HCT116 (cell line): ENCODE measurements around the gene S1PR4. TPM values are rescaled to one million over a fixed set of nuclear protein-coding genes. Genes with fewer than 3 reads are reported as not detected.

Experiments used
- ATAC-seq: fragments of 200-7000 bp; cut with Tn5 transposase; 2 replicates; pipeline ENCODE4 v1.9.1; 2020; ENCODE audit warnings: mild to moderate bottlenecking, moderate library complexity
- BruUV-seq: library from RNA; stranded (reverse); fragments of 400-500 nt; replicated peaks from 2 replicates; lab custom pipeline; 2021; lab: Mats Ljungman, UMichigan
- CTCF ChIA-PET: fragments of 300-600 bp; sonication (Branson Sonifier 250); formaldehyde crosslinking; loops from one replicate; lab custom pipeline; 2021; ENCODE audit warnings: antibody characterized with exemption; lab: Charles Lee
- POLR2A ChIA-PET: fragments of 300-600, 350-600 bp; sonication (Branson Sonifier 250); formaldehyde crosslinking; loops from one replicate; lab custom pipeline; 2021; ENCODE audit warnings: antibody characterized with exemption; lab: Charles Lee
- RAD21 ChIA-PET, 2 experiments: fragments of 300-600 bp; sonication (Branson Sonifier 250); formaldehyde crosslinking; loops; one replicate each; lab custom pipeline; 2023; ENCODE audit warnings: low total read pairs in 2 of 2; ENCODE audit not compliant: uncharacterized antibody in 2 of 2, unreplicated experiment in 2 of 2, low non-redundant PET in 1 of 2; lab: Charles Lee
- DNase-seq: peaks from one replicate; pipeline ENCODE4 v3.0.0-alpha.2; 2010; ENCODE audit warnings: low read depth, low spot score
- H2AFZ ChIP-seq: fragments of 200-600 bp; shearing (Covaris generic), sonication (generic); 2 replicates; pipeline ENCODE4 v1.6.1; 2017; ENCODE audit warnings: low read depth, mixed run types, mixed read lengths, antibody characterized with exemption, low read length; ENCODE audit not compliant: poor library complexity, severe bottlenecking
- H3K27ac ChIP-seq: 2 replicates; pipeline ENCODE4 v1.5.1; 2012; ENCODE audit warnings: low read depth, low read length
- H3K27me3 ChIP-seq: fragments of 200-600 bp; sonication (generic); 2 replicates; pipeline ENCODE4 v1.6.1; 2016; ENCODE audit warnings: mixed run types, low read length, mixed read lengths; ENCODE audit not compliant: insufficient read depth
- H3K36me3 ChIP-seq, 2 experiments: fragments of 200-500 bp in 1 of 2; fragments of 200-600 bp in 1 of 2; sonication (Bioruptor generic) in 1 of 2; sonication (generic) in 1 of 2; 2 replicates each; pipeline versions ENCODE4 v1.5.1 to v1.6.1; 2014 to 2016; ENCODE audit warnings: low read length in 2 of 2, inconsistent platforms in 1 of 2, mixed read lengths in 1 of 2, mixed run types in 1 of 2; ENCODE audit not compliant: insufficient read depth in 2 of 2, control insufficient read depth in 1 of 2
- H3K4me1 ChIP-seq, 2 experiments: fragments of 200-600 bp in 1 of 2; sonication (generic) in 1 of 2; 2 replicates each; pipeline versions ENCODE4 v1.5.1 to v1.6.1; 2012 to 2017; ENCODE audit warnings: low read length in 2 of 2, inconsistent platforms in 1 of 2, mild to moderate bottlenecking in 1 of 2, mixed read lengths in 1 of 2, mixed run types in 1 of 2, moderate library complexity in 1 of 2; ENCODE audit not compliant: insufficient read depth in 2 of 2, control insufficient read depth in 1 of 2
- H3K4me2 ChIP-seq: fragments of 200-600 bp; sonication (generic); 2 replicates; pipeline ENCODE4 v1.6.1; 2017; ENCODE audit warnings: mixed run types, low read length, mixed read lengths
- H3K4me3 ChIP-seq, 2 experiments: fragments of 200-600 bp in 1 of 2; sonication (generic) in 1 of 2; replicated peaks in 1 of 2; 2 replicates each; pipeline ENCODE4 v1.5.1; 2011 to 2016; ENCODE audit warnings: low read length in 2 of 2, control low read depth in 1 of 2, low read depth in 1 of 2, mild to moderate bottlenecking in 1 of 2, mixed read lengths in 1 of 2, mixed run types in 1 of 2
- H3K79me2 ChIP-seq: fragments of 200-600 bp; sonication (generic); 2 replicates; pipeline ENCODE4 v1.6.1; 2017; ENCODE audit warnings: mild to moderate bottlenecking, mixed run types, low read length, moderate library complexity, mixed read lengths; ENCODE audit not compliant: insufficient read depth
- H3K9ac ChIP-seq: fragments of 200-600 bp; sonication (generic); 2 replicates; pipeline ENCODE4 v1.6.1; 2016; ENCODE audit warnings: low read length, mixed read lengths
- H3K9me2 ChIP-seq: fragments of 200-600 bp; sonication (generic), shearing (Covaris generic); 2 replicates; pipeline ENCODE4 v1.6.1; 2017; ENCODE audit warnings: mixed run types, mild to moderate bottlenecking, moderate library complexity; ENCODE audit not compliant: insufficient read depth
- H3K9me3 ChIP-seq, 2 experiments: fragments of 200-500 bp in 1 of 2; fragments of 200-600 bp in 1 of 2; sonication (Bioruptor generic) in 1 of 2; sonication (generic) in 1 of 2; 2 replicates each; pipeline ENCODE4 v1.6.1; 2014 to 2017; ENCODE audit warnings: low read length in 2 of 2, mixed read lengths in 2 of 2, inconsistent platforms in 1 of 2, low read depth in 1 of 2, mild to moderate bottlenecking in 1 of 2, mixed run types in 1 of 2, moderate library complexity in 1 of 2; ENCODE audit not compliant: control insufficient read depth in 1 of 2, insufficient read depth in 1 of 2
- H4K20me1 ChIP-seq: fragments of 200-600 bp; sonication (generic), shearing (Covaris generic); 2 replicates; pipeline ENCODE4 v1.6.1; 2017; ENCODE audit warnings: mixed run types, mild to moderate bottlenecking, moderate library complexity; ENCODE audit not compliant: insufficient read depth
- EZH2 ChIP-seq: fragments of 200-600 bp; sonication (generic); IDR thresholded peaks from 2 replicates; pipeline ENCODE4 v1.6.1; 2017; ENCODE audit warnings: antibody characterized with exemption, mixed run types
- EZH2phosphoT487 ChIP-seq: fragments of 200-600 bp; IDR thresholded peaks from 2 replicates; pipeline ENCODE4 v1.6.1; 2018; ENCODE audit warnings: antibody characterized with exemption, borderline replicate concordance
- intact Hi-C: fragments of 100-400 bp; cut with micrococcal nuclease; formaldehyde crosslinking; loops from 2 replicates; pipeline ENCODE4 v1.10.0; 2022
- total RNA-seq: library from RNA; stranded (reverse); gene quantifications from one replicate; pipeline ENCODE4 v1.2.1, GENCODE V29; 2021; ENCODE audit not compliant: unreplicated experiment

Gene S1PR4
- total RNA-seq, 1 experiment from 2014 or later, result 0.71 TPM

DNA sequence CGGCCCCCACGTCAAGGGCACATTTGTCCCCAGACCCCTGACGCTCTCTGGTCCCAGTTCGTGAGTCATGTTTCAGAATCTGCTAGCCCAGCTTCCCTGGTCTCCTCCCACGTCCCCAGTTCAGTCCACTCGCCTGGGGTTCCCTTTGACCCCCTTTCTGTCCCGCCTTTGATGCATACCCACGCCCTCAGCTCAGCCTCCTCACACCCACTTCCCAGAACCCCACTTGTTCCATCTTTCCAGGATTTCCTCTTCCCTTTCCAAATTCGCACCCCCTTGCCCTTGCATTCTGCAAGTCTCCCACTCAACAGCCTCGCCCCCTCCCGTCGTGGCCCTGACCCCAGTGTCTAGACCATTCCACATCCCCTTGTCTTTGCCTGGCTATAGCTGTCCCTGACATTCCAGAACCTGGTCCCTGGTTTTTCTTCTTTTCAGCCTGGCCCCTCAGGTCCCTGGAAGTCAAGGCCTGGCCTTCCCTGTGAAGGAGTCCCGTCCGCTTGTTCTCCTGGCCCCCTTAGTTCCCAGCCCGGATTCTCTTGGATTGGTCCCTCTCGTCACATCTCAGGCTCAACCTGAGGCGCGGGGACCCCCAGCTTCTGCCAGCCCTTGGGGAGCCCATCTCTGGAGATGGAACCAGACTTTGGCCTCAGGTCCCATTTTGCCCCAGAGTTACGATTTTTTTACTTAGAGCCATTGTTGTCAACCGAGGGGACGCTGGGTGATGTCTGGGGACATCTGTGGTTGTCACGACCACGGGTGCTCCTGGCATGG, 8.5 kb downstream of the S1PR4 start (continued):
- TF ChIP-seq EZH2, result no peak

DNA sequence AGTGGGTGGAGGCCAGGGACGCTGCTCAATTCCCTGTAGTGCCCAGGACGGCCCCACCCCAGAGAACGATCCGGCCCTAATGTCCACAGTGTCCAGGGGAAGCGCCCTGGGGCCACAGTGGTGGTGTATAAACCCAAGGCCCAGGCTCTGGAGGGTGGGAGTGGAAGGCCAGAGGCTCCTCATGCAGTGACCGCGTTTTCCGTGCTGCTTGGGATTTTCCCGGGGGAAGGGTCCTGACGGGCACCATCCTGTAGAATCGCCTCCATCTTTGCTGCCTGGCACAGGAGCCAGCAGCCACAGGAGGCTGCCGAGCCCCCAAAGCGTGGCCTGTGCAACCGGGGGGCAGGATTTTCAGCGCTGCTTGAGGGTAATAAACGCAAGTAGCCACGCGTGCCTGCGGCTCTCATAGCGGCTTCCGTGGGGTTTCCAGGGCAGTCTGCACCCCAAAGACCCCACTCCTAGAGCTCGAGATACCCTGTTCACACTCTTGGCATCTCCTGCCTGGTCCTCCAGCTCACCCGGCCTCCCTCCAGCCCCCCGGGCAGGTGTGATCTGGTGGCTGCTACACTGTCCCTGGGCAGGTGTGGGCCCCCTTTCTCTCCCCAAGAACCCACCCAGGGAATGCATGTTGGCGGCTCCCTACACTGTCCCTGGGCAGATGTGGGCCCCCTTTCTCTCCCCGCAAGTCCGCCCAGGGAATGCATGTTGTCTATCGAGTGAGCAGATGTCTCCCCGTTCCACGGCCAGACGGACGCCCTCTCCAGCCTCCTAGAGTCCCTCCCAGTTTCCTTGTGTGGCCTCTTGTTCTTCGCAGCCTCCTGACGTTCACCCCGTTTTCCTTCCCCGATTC, 9.3 kb downstream of the S1PR4 start:
- Histone ChIP-seq H3K9ac (peak overlapping the region; percentile 96), H3K9me3 (no peaks in the 10 kb centered on the region), H4K20me1 (peaks cover 9% of the 10 kb centered on the region; the same call in 1 of the 2 replicates), H3K4me3 (peak overlapping the region; percentile 94 to 96), H3K27me3 (no peaks in the 10 kb centered on the region), H3K4me1 (peaks cover 12 to 32% of the 10 kb centered on the region in 2 experiments; a peak in 3 of 4 replicates), H3K4me2 (peak overlapping the region; percentile 76), H2AFZ (no peak overlapping the region)
- CTCF ChIA-PET, result no interaction called here
- no peak for ATAC-seq
- RAD21 ChIA-PET, result no interaction called here
- TF ChIP-seq EZH2 (no peak), EZH2phosphoT487 (no peak)
- TF ChIP-seq, all 23 proteins: peak for 0
- no TSS peak for BruUV-seq
- POLR2A ChIA-PET, result no interaction called here
- Histone ChIP-seq H3K27ac (peak overlapping the region; percentile 83; the same call in 1 of the 2 replicates), H3K36me3 (peaks cover 4 to 28% of the 10 kb centered on the region in 2 experiments; a peak in 2 of 4 replicates), H3K79me2 (peaks cover 70% of the 10 kb centered on the region), H3K9me2 (no peaks in the 10 kb centered on the region)
- intact Hi-C loops, result no loop called here
- no peak for DNase-seq
